HG02763 (cell line): ENCODE results near the gene PIK3R3.

ENCODE experiments used
- ATAC-seq: cut with Tn5 transposase; IDR thresholded peaks from one replicate; pipeline ENCODE4 v1.9.1; 2021; ENCODE audit warnings: mild to moderate bottlenecking, moderate library complexity; ENCODE audit not compliant: unreplicated experiment

The PIK3R3 gene

DNA sequence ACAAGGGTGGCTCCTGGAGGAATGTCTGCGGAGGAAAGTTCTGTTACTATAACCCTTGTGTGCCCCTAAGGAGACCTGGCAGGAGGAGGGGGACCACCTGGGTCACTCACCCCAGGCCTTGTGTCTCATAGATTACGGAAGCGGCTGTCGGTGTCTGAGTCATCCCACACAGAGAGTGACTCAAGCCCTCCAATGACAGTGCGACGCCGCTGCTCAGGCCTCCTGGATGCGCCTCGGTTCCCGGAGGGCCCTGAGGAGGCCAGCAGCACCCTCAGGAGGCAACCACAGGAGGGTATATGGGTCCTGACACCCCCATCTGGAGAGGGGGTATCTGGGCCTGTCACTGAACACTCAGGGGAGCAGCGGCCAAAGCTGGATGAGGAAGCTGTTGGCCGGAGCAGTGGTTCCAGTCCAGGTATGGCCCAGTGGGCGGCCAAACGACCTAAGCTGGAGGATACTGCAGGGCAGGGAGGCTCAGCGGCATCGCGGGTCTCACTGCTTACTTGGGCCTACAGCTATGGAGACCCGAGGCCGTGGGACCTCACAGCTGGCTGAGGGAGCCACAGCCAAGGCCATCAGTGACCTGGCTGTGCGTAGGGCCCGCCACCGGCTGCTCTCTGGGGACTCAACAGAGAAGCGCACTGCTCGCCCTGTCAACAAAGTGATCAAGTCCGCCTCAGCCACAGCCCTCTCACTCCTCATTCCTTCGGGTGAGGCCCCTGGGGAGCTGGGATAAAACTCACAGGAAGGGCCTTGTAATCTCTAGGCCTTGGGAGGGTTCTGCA is 101.4 kb downstream of the PIK3R3 start:
- no peak for ATAC-seq

DNA sequence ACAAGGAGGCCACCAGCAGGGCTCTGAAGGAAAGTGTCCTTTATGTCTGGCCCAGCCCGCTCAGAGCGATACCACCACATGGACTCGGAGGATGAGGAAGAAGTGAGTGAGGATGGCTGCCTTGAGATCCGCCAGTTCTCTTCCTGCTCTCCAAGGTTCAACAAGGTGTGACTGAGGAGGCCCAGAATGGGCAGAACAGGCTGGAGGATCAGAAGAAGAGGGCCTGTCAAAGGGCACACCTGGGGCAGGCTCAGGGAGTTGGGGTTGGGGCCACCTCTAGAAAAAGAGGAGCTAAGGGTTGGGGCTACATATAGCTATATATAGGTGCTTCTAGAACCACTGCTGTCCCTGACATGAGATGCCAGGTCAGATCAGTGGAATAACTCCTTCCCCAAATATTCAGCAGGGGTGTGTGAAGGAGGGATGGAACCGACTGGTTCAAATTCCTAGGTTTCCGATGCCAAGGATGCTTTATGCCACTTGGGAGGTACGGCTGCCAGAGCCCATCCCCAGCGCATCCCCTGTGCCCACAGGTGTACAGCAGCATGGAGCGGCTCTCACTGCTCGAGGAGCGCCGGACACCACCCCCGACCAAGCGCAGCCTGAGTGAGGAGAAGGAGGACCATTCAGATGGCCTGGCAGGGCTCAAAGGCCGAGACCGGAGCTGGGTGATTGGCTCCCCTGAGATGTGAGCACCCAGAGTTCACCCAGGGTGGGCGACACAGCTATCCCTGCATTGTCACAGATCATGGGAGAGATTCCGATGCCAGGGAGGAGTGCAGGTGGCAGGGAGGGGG is 102.2 kb downstream of the PIK3R3 start:
- no peak for ATAC-seq

DNA sequence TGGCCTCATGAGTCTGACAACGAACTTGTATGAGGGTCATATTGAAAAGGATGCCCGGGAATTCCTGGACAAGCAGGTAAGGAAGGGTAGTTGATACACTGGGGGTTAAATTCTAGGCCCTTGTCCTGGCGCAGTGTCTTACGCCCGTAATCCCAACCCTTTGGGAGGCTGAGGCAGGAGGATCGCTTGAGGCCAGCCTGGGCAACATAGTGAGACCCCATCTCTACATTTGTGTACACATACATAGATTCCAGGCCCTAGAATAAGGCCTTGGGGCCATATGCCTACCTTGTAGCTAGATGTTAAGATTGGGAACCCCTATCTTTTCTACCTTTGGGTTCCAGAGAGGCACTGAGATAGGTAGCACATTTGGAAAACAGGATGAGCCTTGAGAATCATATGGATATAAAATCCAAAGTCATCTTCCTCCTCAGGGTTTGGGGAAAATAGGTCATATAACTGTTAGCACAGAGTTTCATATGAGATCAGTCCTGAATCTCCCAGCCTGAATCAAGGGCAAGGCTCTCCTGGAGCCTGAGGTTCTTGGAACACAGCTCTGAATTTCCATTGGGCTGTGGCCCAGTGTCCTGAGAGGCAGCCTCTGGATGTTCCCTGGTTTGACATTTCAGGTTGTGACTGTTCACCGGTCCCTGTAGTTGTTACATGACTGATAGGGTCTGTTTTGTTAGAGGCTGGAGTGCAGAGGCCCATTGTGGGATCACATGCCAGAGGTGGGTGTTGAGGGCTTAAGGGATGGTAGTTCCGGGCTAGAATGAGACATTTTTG is 104.4 kb downstream of the PIK3R3 start:
- no peak for ATAC-seq

- no peak for ATAC-seq
Observed at GRCh38 chr1:46026531-46026930, 105.9 kb downstream of the PIK3R3 start.

DNA sequence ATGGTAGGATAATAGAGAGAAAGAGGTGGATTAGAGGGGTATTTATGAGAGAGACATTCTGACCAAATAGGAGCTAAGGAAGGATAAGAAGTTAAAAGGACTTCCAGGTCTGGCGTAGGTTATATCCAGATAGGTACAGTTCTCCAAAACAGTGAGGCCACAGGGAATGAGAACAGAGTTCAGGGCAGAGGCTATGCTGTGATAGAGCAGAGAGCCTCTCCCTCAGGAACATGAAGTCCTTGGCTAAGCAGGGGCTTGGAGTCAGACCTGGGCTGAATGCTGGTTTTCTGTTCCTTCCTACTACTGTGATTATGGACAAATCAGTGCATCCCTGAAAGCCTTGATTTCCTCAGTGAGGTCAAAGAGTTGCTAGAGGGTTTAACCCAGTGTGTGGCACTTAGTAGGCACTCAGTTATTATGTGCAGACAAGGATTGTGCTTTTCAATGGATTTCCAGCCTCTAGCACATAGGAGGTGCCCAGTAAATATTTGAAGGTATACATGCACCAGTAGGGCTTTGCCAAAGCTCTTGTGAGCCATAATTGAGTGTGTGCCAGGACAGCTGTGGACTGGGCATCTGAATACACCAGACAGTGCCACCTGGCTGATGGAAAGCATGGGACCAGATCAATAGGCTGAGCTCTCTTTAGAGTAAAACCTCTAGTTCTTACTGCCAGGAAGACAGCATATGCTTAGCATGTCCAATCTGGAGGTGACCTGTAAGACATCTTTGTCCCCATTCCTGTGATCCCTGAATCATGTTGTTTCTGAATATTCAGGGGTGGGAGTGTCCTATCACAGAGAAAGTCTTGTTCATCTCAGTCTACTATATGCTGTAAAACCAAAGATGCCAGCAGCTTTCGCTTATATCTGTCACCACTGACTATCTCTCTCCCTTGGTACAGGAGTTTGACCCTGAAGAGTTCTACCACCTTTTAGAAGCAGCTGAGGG is 111.1 kb downstream of the PIK3R3 start:
- ATAC-seq = no peak

DNA sequence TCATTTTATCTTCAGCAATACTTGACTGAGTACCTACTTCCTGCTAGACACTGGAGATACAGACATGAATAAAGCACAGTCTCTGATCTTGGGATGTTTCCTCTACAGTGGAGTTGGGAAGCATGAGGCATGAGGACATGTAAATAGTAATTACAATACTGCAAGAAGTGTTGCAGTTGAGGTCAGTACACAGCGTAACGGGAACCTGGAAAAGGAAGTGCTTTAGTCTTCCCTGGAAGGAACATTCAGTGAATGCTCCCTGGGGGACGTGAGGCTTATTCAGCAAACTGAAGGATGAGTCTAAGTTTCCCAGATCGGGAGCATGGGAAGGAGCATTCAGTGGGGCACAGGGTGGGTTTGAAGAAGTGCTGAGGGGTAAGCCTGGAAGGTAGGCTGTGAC is 112.4 kb downstream of the PIK3R3 start:
- no peak for ATAC-seq

DNA sequence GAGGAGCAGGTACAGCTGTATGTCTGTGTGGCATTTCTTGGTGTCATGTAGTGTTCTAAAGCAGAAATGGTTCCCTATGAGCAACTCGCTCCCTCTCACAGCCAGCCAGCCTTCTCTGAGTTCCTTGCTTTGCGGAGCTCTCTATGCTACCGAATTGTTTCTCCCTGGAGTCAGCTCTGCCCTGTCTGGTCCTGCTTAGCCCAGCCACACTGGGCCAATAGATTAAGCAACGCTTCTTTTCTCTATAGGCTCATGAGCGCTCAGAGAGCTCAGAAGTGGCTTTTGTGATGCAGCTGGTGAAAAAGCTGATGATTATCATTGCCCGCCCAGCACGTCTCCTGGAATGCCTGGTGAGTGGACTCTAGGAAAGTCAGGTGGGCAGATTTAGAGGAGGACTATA is 113.1 kb downstream of the PIK3R3 start:
- ATAC-seq = no peak

- ATAC-seq = no peak
Observed at GRCh38 chr1:46017876-46018503, 114.4 kb downstream of the PIK3R3 start.

DNA sequence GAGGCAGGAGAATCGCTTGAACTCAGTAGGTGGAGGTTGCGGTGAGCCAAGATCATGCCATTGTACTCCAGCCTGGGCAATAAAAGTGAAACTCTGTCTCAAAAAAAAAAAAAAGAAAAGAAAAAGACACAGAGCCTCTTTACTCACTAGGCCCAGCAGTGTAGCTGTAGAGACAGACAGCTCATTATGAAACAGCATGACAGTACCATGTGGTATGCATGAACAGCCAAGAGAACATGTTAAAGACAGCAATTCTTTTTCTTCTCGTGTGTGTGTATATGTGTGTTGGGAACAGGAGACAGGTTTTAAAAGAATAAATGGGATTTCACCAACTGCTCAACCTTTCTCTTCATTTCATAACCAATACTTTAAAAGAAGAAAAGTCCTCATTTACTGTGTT is 118.8 kb downstream of the PIK3R3 start:
- no peak for ATAC-seq

DNA sequence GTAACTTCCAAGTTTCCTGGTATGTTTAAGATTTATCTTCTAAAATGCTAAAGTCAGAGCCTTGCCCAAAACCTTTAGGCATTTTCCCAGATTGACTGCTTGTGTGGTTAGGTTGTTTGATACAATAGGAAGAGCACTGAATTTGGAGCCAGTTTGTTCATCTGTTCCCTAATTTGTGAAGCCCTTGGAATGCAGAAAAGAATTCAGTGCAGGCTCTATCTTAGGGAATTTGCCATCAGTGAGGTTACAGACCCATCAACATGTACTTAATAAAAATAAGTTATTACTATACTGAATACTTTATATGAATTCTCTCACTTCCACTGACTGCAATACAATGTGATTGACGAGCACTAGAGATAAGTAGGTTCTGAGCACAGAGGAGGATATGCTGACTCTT is 120.2 kb downstream of the PIK3R3 start:
- no peak for ATAC-seq

- no peak for ATAC-seq
Observed at GRCh38 chr1:46011121-46011695, 121.2 kb downstream of the PIK3R3 start.

DNA sequence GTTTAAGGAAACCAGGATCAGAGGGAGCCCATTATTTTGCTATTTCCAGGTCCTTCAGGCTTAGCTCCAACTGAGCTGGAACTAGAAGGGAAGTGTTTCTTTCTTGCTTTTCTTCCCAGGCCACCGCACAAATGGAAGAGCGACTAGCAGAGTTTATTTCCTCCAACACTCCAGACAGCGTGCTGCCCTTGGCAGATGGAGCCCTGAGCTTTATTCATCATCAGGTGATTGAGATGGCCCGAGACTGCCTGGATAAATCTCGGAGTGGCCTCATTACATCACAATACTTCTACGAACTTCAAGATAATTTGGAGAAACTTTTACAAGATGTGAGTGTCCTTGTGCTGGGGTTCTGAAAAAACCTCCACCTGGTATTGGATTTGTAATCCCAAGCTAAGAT is 121.8 kb downstream of the PIK3R3 start:
- ATAC-seq = no peak

- no peak for ATAC-seq
Observed at GRCh38 chr1:46008585-46008984, 123.8 kb downstream of the PIK3R3 start.

GRCh38 chr1:46005594-46005993 is 126.8 kb downstream of the PIK3R3 start:
- ATAC-seq = no peak

GRCh38 chr1:46004492-46004891 is 127.9 kb downstream of the PIK3R3 start:
- ATAC-seq = no peak

DNA sequence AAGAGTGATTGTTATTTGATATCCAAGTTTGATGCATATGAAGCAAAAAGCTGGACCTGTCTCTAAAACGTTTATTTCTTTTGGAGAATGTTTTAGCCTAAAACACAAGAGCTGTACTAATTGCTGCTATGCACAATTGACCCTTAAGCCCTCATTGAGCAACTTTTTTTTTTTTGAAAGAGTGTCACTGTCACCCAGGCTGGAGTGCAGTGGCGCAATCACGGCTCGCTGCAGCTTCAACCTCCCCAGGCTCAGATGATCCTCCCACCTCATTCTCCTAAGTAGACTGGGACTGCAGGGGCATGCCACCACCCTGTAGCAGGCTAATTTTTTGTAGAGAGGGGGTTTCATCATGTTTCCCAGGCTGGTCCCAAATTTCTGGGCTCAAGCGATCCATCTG is 129.1 kb downstream of the PIK3R3 start:
- ATAC-seq = no peak

DNA sequence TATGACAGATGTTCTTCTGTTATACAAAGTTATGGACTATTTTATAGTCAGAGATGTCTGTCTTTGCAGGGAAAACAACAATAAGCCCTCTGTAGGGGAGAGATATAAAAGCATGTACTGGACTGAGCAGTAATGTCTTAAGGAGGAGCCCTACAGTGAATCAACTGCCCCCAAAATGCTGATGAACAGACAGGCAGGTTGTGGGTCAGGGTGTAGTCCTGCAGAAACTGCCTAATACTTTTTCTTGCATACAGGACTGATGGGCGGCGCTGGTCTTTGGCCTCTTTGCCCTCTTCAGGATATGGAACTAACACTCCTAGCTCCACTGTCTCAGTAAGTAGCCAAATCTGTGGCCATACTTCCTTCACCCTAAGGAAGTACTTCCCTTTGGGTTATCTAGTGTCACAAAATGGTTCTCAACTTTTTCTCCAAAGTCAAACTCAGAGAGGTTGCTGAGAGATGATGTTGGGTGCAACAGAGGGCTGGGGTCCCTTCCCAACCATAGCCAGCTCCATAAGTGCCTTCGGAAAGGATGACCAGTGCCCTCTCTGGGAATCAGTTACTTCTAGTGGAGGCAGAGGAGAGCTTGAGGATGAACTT is 129.8 kb downstream of the PIK3R3 start:
- no peak for ATAC-seq

DNA sequence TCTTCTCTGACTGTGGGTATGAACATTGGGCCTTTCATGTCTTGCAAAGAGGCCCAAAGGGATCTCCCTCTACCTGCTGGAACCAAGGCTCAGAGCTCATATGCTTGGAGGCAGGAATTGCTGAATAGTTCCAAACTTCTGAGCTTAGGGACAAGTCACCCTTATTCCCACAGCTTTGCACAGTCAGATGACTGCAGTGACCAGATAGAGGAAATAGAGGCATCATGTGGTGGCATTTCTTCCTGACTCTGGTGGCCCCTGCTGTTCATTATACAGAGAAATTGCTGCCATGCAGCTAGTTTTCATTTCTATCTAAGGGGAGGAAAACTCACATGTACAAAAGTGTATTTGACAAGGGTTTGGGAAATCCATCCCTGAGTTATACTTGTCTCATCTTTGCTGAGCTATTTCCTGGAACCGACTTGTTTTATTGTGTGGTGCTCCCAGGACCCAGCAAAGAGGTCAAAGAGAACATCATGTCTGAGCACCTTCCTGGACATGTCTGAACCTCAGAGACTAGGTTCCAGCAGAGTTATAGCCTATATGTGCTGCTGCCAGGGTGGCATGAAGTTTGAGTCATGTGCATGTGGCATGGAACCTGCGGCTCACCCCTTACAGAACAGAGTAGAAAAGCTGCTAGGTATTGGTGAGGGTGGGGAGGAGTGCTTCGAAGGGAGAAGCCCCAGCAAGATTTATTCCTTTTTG is 131.2 kb downstream of the PIK3R3 start:
- no peak for ATAC-seq

GRCh38 chr1:45999507-45999906 is 132.9 kb downstream of the PIK3R3 start:
- no peak for ATAC-seq
